ENCODE results near the gene SCO2.

Gene SCO2

GRCh38 chr22:50473855-50474671 lies 51.3 kb downstream of the SCO2 start:
- Histone ChIP-seq H3K4me1 (ENCODE audit: insufficient read depth, poor library complexity, severe bottlenecking) (peaks cover 32% of the 10 kb centered on the region), H3K9me3 (ENCODE audit: severe bottlenecking) (no peaks in the 10 kb centered on the region), H3K27ac (ENCODE audit: poor library complexity, severe bottlenecking) (peak overlapping the region; percentile 31), H3K4me3 (ENCODE audit: severe bottlenecking) (peak overlapping the region; percentile 89), H3K27me3 (ENCODE audit: insufficient read depth, poor library complexity, severe bottlenecking) (no peaks in the 10 kb centered on the region), H3K36me3 (ENCODE audit: low read depth) (no peaks in the 10 kb centered on the region)
- no peak for DNase-seq (ENCODE audit: low spot score)
- ATAC-seq (ENCODE audit: low read depth) = peak; percentile 22; the same call in 1 of the 3 replicates
- TF ChIP-seq, protein P1, sequence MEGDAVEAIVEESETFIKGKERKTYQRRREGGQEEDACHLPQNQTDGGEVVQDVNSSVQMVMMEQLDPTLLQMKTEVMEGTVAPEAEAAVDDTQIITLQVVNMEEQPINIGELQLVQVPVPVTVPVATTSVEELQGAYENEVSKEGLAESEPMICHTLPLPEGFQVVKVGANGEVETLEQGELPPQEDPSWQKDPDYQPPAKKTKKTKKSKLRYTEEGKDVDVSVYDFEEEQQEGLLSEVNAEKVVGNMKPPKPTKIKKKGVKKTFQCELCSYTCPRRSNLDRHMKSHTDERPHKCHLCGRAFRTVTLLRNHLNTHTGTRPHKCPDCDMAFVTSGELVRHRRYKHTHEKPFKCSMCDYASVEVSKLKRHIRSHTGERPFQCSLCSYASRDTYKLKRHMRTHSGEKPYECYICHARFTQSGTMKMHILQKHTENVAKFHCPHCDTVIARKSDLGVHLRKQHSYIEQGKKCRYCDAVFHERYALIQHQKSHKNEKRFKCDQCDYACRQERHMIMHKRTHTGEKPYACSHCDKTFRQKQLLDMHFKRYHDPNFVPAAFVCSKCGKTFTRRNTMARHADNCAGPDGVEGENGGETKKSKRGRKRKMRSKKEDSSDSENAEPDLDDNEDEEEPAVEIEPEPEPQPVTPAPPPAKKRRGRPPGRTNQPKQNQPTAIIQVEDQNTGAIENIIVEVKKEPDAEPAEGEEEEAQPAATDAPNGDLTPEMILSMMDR (IDR thresholded peaks at IDR 0.05; ENCODE audit: poor library complexity, severe bottlenecking) = no peak
